Measurements from ENCODE around the gene BAZ2B. TPM values are rescaled to one million over a fixed set of nuclear protein-coding genes. Genes with fewer than 3 reads are reported as not detected.

BAZ2B gene
- total and polyA plus RNA-seq, 2 of the 13 experiments (the other 11 are each of a cell fraction or from before 2014, with no cell fraction given), result 14.0 to 15.1 TPM

- TF ChIP-seq, protein P1, sequence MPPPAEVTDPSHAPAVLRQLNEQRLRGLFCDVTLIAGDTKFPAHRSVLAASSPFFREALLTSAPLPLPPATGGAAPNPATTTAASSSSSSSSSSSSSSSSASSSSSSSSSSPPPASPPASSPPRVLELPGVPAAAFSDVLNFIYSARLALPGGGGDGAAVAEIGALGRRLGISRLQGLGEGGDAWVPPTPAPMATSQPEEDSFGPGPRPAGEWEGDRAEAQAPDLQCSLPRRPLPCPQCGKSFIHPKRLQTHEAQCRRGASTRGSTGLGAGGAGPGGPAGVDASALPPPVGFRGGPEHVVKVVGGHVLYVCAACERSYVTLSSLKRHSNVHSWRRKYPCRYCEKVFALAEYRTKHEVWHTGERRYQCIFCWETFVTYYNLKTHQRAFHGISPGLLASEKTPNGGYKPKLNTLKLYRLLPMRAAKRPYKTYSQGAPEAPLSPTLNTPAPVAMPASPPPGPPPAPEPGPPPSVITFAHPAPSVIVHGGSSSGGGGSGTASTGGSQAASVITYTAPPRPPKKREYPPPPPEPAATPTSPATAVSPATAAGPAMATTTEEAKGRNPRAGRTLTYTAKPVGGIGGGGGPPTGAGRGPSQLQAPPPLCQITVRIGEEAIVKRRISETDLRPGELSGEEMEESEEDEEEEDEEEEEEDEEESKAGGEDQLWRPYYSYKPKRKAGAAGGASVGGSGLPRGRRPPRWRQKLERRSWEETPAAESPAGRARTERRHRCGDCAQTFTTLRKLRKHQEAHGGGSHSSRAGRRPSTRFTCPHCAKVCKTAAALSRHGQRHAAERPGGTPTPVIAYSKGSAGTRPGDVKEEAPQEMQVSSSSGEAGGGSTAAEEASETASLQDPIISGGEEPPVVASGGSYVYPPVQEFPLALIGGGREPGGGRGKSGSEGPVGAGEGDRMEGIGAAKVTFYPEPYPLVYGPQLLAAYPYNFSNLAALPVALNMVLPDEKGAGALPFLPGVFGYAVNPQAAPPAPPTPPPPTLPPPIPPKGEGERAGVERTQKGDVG (CRISPR knock-in tag; IDR thresholded peaks at IDR 0.05; ENCODE audit: borderline replicate concordance), result 0 out of 2 replicates have a peak, but pooled peaks have one; percentile 40
- TF ChIP-seq, protein P2, sequence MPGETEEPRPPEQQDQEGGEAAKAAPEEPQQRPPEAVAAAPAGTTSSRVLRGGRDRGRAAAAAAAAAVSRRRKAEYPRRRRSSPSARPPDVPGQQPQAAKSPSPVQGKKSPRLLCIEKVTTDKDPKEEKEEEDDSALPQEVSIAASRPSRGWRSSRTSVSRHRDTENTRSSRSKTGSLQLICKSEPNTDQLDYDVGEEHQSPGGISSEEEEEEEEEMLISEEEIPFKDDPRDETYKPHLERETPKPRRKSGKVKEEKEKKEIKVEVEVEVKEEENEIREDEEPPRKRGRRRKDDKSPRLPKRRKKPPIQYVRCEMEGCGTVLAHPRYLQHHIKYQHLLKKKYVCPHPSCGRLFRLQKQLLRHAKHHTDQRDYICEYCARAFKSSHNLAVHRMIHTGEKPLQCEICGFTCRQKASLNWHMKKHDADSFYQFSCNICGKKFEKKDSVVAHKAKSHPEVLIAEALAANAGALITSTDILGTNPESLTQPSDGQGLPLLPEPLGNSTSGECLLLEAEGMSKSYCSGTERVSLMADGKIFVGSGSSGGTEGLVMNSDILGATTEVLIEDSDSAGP (CRISPR knock-in tag; IDR thresholded peaks at IDR 0.05; ENCODE audit: borderline replicate concordance), result peak; percentile 66; the same call in 1 of the 2 replicates
- TF ChIP-seq, protein P3, sequence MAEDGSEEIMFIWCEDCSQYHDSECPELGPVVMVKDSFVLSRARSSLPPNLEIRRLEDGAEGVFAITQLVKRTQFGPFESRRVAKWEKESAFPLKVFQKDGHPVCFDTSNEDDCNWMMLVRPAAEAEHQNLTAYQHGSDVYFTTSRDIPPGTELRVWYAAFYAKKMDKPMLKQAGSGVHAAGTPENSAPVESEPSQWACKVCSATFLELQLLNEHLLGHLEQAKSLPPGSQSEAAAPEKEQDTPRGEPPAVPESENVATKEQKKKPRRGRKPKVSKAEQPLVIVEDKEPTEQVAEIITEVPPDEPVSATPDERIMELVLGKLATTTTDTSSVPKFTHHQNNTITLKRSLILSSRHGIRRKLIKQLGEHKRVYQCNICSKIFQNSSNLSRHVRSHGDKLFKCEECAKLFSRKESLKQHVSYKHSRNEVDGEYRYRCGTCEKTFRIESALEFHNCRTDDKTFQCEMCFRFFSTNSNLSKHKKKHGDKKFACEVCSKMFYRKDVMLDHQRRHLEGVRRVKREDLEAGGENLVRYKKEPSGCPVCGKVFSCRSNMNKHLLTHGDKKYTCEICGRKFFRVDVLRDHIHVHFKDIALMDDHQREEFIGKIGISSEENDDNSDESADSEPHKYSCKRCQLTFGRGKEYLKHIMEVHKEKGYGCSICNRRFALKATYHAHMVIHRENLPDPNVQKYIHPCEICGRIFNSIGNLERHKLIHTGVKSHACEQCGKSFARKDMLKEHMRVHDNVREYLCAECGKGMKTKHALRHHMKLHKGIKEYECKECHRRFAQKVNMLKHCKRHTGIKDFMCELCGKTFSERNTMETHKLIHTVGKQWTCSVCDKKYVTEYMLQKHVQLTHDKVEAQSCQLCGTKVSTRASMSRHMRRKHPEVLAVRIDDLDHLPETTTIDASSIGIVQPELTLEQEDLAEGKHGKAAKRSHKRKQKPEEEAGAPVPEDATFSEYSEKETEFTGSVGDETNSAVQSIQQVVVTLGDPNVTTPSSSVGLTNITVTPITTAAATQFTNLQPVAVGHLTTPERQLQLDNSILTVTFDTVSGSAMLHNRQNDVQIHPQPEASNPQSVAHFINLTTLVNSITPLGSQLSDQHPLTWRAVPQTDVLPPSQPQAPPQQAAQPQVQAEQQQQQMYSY (CRISPR knock-in tag; IDR thresholded peaks at IDR 0.05), result peak; percentile 25; the same call in 1 of the 2 replicates
- TF ChIP-seq NAIF1 (CRISPR knock-in tag; IDR thresholded peaks at IDR 0.05; ENCODE audit: borderline replicate concordance), result peak; percentile 86; the same call in 1 of the 2 replicates
- TF ChIP-seq TBX3 (IDR thresholded peaks at IDR 0.05; ENCODE audit: borderline replicate concordance), result peak; percentile 18; the same call in 1 of the 2 replicates
- TF ChIP-seq NBN (conservative IDR thresholded peaks at IDR 0.05), result no peak
- TF ChIP-seq, protein P4, sequence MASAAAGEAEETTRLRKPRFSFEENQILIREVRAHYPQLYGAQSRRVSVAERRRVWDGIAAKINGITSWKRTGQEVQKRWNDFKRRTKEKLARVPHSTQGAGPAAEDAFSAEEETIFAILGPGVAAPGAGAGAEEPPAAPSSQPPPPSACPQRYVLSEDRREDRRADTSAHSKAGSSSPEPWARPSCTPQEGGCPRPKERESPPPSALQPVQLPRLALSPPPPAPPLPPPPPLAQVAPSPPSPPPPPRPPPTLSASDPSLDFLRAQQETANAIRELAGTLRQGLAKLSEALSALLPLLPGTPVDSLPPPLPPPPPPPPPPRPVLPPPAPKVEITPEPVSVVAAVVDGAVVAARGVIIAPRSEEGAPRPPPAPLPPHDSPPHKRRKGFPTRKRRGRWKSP (CRISPR knock-in tag; IDR thresholded peaks at IDR 0.05), result peak; percentile 89
- peak; percentile 75 for TF ChIP-seq KDM2A (CRISPR knock-in tag; IDR thresholded peaks at IDR 0.05; ENCODE audit: borderline replicate concordance, low read depth)
- peak; percentile 54 for TF ChIP-seq TFE3 (CRISPR knock-in tag; IDR thresholded peaks at IDR 0.05)
- 0 out of 2 replicates have a peak, but pooled peaks have one; percentile 3 for TF ChIP-seq ZNF7 (CRISPR knock-in tag; IDR thresholded peaks at IDR 0.05)
- TF ChIP-seq MEF2D (CRISPR knock-in tag; IDR thresholded peaks at IDR 0.05), result no peak; the same call in 1 of the 2 replicates
- TF ChIP-seq ZNF468 (CRISPR knock-in tag; IDR thresholded peaks at IDR 0.05), result no peak
- TF ChIP-seq ZNF234 (CRISPR knock-in tag; conservative IDR thresholded peaks at IDR 0.05), result no peak
- TF ChIP-seq, protein P5, sequence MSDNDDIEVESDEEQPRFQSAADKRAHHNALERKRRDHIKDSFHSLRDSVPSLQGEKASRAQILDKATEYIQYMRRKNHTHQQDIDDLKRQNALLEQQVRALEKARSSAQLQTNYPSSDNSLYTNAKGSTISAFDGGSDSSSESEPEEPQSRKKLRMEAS (IDR thresholded peaks at IDR 0.05), result peak; percentile 30; the same call in 1 of the 2 replicates
- TF ChIP-seq RBFOX2 (IDR thresholded peaks at IDR 0.05; ENCODE audit: low read depth, low read length), result peak; percentile 92
- peak; percentile 78 for TF ChIP-seq KAT7 (CRISPR knock-in tag; IDR thresholded peaks at IDR 0.05; ENCODE audit: borderline replicate concordance)
These were observed 722 bp downstream of the BAZ2B start (continued) for GRCh38 chr2:159615367-159616285.
